HG03432 (cell line): Measurements from ENCODE around the gene FAM181A.

Experiments
- ATAC-seq: cut with Tn5 transposase; IDR thresholded peaks from one replicate; pipeline ENCODE4 v1.9.1; 2021; ENCODE audit warnings: mild to moderate bottlenecking, moderate library complexity; ENCODE audit not compliant: unreplicated experiment

FAM181A gene

DNA sequence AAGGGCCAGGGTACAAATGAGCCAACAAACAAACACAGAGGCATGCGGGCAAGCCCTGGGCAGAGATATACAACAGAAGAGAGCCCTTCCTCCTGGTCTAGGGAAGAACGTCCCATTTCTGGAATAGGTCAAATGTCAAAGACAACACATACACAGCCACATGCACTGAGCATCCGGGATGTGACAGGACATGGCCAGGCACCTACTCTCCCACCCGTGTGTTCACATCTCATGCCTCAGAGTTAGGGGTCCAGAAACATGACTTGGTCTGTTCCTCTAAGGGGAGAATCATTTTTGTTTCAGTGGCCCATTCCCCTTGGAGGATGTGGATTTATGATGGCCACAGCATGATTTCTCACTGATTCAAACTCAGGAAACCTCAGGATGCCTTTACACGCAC is 50.0 kb downstream of the FAM181A start:
- ATAC-seq, result no peak

DNA sequence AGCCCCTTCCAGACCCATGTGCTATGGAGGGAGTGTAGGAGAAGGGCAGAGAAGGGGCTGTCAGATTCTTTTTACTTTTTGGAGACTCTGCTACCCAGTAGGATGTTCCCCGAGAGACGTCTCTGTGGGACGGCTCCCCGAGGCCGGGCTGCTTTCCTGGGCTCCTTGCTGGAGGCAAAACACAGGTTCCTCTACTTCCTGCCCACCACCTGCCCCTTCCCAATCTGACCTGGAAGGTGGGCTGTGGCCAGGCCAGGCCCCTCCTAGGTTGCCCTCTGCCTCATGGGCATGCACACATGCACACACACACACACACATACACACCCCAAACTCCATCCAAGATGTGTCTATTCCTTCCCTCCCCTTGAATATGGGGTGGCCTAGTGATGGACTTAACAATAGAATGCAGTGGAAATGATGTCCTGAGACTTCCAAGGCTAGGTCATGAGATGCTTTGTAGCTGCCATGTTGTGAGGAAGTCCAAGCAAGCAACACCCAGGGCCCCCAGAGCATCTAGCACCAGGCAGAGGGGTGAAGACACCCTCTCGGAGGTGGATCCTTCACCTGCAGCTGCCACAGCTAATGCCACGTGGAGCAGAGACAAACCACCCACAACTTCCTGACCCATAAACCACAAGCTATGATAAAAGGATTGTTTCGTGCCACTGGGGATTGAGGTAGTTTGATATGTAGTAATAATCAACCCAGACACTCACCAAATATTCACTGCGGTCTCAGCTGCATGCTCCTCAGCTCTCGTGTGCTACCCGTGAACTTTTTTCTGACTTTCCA is 50.8 kb downstream of the FAM181A start:
- peak; percentile 53 for ATAC-seq

DNA sequence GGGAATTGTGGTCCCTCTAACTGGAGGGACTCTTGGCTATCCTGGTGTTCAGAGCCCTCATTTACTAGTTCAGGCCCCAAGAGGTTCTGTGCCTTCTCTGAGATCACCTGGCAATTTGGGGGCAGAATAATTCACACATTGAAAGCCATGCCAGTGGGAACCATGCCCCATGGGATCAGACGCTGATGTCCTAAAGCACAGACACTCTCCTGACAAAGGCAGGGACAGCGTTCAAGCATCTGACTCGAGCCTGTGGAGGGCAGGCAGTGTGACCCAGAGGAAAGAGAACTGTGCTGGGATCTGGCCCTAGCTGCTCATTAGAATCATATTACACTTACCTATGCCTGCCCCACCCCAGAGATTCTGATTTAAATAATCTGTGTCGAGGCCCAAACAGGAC is 51.6 kb downstream of the FAM181A start:
- no peak for ATAC-seq
